Right cardiac atrium (tissue), 5 donors: ENCODE results near the gene RPS6KA2. TPM values are rescaled to one million over a fixed set of nuclear protein-coding genes. Genes with fewer than 3 reads are reported as not detected.

ENCODE experiments used
- ATAC-seq, 2 donors: fragments of 200-7000 bp; cut with Tn5 transposase; one replicate each; pipeline versions ENCODE4 v1.8.0 to v1.9.1; 2020; ENCODE audit warnings: moderate library complexity in 2 of 2, mild to moderate bottlenecking in 1 of 2
- DNase-seq, 3 donors: peaks; one replicate each; pipeline ENCODE4 v3.0.0-alpha.2; 2020
- H3K27ac ChIP-seq: one replicate; pipeline ENCODE4 v1.5.1; 2013; ENCODE audit warnings: mild to moderate bottlenecking, low read length, control low read depth, moderate library complexity
- H3K27me3 ChIP-seq: one replicate; pipeline ENCODE4 v1.6.1; 2013; ENCODE audit not compliant: control insufficient read depth, insufficient read depth
- H3K4me1 ChIP-seq: one replicate; pipeline ENCODE4 v1.6.1; 2013; ENCODE audit warnings: low read length; ENCODE audit not compliant: control insufficient read depth, insufficient read depth
- H3K4me3 ChIP-seq: one replicate; pipeline ENCODE4 v1.5.1; 2013; ENCODE audit warnings: low read length, control low read depth
- H3K9me3 ChIP-seq: one replicate; pipeline ENCODE4 v1.6.1; 2013; ENCODE audit warnings: low read length; ENCODE audit not compliant: control insufficient read depth
- WGBS: extraction: QIAGEN DNeasy Blood & Tissue Kit; methylation state at CpG from one replicate; pipeline ENCODE4 v1.1.7; 2013; 5-methylcytosine and 5-hydroxymethylcytosine counted together
- intact Hi-C, 4 donors: fragments of 100-400 bp; cut with DNase I; formaldehyde crosslinking; loops; one replicate each; pipeline versions ENCODE4 v1.11.0 to v1.14.0; 2022 to 2023
- polyA plus RNA-seq: library from polyadenylated mRNA; stranded (reverse); fragments of 200-250 nt; gene quantifications from one replicate; pipeline ENCODE4 v1.2.3, GENCODE V29; 2013
- total RNA-seq, 4 donors: library from RNA; stranded (reverse); fragmentation: NEBNext Ultra II Directional; extraction: Animal tissue kit (Norgen Biotek cat#: 25700); gene quantifications; one replicate each; pipeline ENCODE4 v1.2.1, GENCODE V29; 2021
- donor health status: healthy with polysubstance abuse.
- donor health status: DM: no; HTN: yes; CAD: no.
- donor health status: DM: no; HTN: no; CAD: no.
- donor health status: DM: no; HTN: yes; CAD: no; lungs with severe emphysema.
- donor health status: DM: yes; HTN: yes; CAD: no.

RPS6KA2 gene
- total and polyA plus RNA-seq, 5 donors = 34.0 to 80.9 (median 65.3) TPM

GRCh38 chr6:166559211-166559610 lies 67.8 kb downstream of the RPS6KA2 start:
- 92% methylated on average over 5 of the region's 5 CpGs for WGBS
- ATAC-seq = no peak
- Histone ChIP-seq H3K27ac (no peak overlapping the region), H3K27me3 (no peaks in the 10 kb centered on the region), H3K4me3 (no peak overlapping the region), H3K4me1 (peaks cover 8% of the 10 kb centered on the region), H3K9me3 (no peaks in the 10 kb centered on the region)
- intact Hi-C loops = loop anchor here in 2 of 4 donors (10.0 kb wide), 1 partner anchor 66 kb away; the partner anchor contains the start of gene RPS6KA2 (in 2 of the 2)
- DNase-seq = no peak

GRCh38 chr6:166558156-166559005 lies 68.7 kb downstream of the RPS6KA2 start:
- 91% methylated on average over 12 of the region's 12 CpGs for WGBS
- intact Hi-C loops = loop anchor here in 2 of 4 donors (10.0 kb wide), 1 partner anchor 66 kb away; the partner anchor contains the start of gene RPS6KA2 (in 2 of the 2)
- no peak for ATAC-seq
- Histone ChIP-seq H3K4me1 (peaks cover 8% of the 10 kb centered on the region), H3K27me3 (no peaks in the 10 kb centered on the region), H3K27ac (no peak overlapping the region), H3K4me3 (no peak overlapping the region), H3K9me3 (no peaks in the 10 kb centered on the region)
- no peak for DNase-seq

- Histone ChIP-seq H3K4me3 (no peak overlapping the region), H3K27me3 (no peaks in the 10 kb centered on the region), H3K4me1 (peaks cover 8% of the 10 kb centered on the region), H3K9me3 (no peaks in the 10 kb centered on the region), H3K27ac (peak overlapping the region; percentile 0)
- DNase-seq = peak; percentile 79 to 90 (median 87)
- intact Hi-C loops = loop anchor here in 2 of 4 donors (10.0 kb wide), 1 partner anchor 68 kb away; the partner anchor contains the start of gene RPS6KA2 (in 2 of the 2)
- ATAC-seq = peak; percentile 93 to 96
- 60% methylated on average over 16 of the region's 16 CpGs for WGBS
Observed at GRCh38 chr6:166556863-166557322, 70.2 kb downstream of the RPS6KA2 start.

- no peaks in the 10 kb centered on the region for H3K27me3 ChIP-seq
- intact Hi-C loops = loop anchor here in 2 of 4 donors (10.0 kb wide), 1 partner anchor 68 kb away; the partner anchor contains the start of gene RPS6KA2 (in 2 of the 2)
- peaks cover 8% of the 10 kb centered on the region for H3K4me1 ChIP-seq
- no peak overlapping the region for H3K4me3 ChIP-seq
- no peaks in the 10 kb centered on the region for H3K9me3 ChIP-seq
- DNase-seq (no peak), ATAC-seq (no peak)
- H3K27ac ChIP-seq = peak overlapping the region; percentile 71
Observed at GRCh38 chr6:166556336-166556735, 70.7 kb downstream of the RPS6KA2 start.

GRCh38 chr6:166555086-166555485 lies 72.0 kb downstream of the RPS6KA2 start:
- intact Hi-C loops = loop anchor here in 2 of 4 donors (10.0 kb wide), 1 partner anchor 70 kb away; the partner anchor contains the start of gene RPS6KA2 (in 2 of the 2)
- H3K4me3 ChIP-seq = no peak overlapping the region
- peak overlapping the region; percentile 4 for H3K27ac ChIP-seq
- H3K9me3 ChIP-seq = no peaks in the 10 kb centered on the region
- DNase-seq (no peak), ATAC-seq (no peak)
- no peaks in the 10 kb centered on the region for H3K27me3 ChIP-seq
- 80% methylated on average over 6 of the region's 6 CpGs for WGBS
- H3K4me1 ChIP-seq = peaks cover 8% of the 10 kb centered on the region

GRCh38 chr6:166554316-166554715 lies 72.7 kb downstream of the RPS6KA2 start:
- no peak overlapping the region for H3K4me3 ChIP-seq
- intact Hi-C loops = loop anchor here in 2 of 4 donors (10.0 kb wide), 1 partner anchor 70 kb away; the partner anchor contains the start of gene RPS6KA2 (in 2 of the 2)
- H3K9me3 ChIP-seq = no peaks in the 10 kb centered on the region
- DNase-seq = peak in 2 of 3 donors; percentile 67 to 69
- 59% methylated on average over 8 of the region's 8 CpGs for WGBS
- H3K4me1 ChIP-seq = peaks cover 8% of the 10 kb centered on the region
- peak in 1 of 2 donors; percentile 7 for ATAC-seq
- peak overlapping the region; percentile 43 for H3K27ac ChIP-seq
- no peaks in the 10 kb centered on the region for H3K27me3 ChIP-seq

GRCh38 chr6:166553563-166554271 lies 73.3 kb downstream of the RPS6KA2 start:
- Histone ChIP-seq H3K4me1 (peaks cover 8% of the 10 kb centered on the region), H3K27me3 (no peaks in the 10 kb centered on the region), H3K4me3 (no peak overlapping the region), H3K27ac (peak overlapping the region; percentile 61), H3K9me3 (no peaks in the 10 kb centered on the region)
- intact Hi-C loops = loop anchor here in 2 of 4 donors (10.0 kb wide), 1 partner anchor 71 kb away; the partner anchor contains the start of gene RPS6KA2 (in 2 of the 2)
- DNase-seq (peak in 2 of 3 donors; percentile 40 to 69), ATAC-seq (peak in 1 of 2 donors; percentile 68)
- 49% methylated on average over 13 of the region's 13 CpGs for WGBS

GRCh38 chr6:166552600-166552999 lies 74.5 kb downstream of the RPS6KA2 start:
- intact Hi-C loops = loop anchor here in 2 of 4 donors (10.0 kb wide), 1 partner anchor 72 kb away; the partner anchor contains the start of gene RPS6KA2 (in 2 of the 2)
- ATAC-seq (no peak), DNase-seq (no peak)
- H3K4me3 ChIP-seq = no peak overlapping the region
- H3K27me3 ChIP-seq = no peaks in the 10 kb centered on the region
- no peak overlapping the region for H3K27ac ChIP-seq
- WGBS = 84% methylated on average over 7 of the region's 7 CpGs
- H3K9me3 ChIP-seq = no peaks in the 10 kb centered on the region
- H3K4me1 ChIP-seq = peaks cover 8% of the 10 kb centered on the region

GRCh38 chr6:166551754-166552495 lies 75.1 kb downstream of the RPS6KA2 start:
- H3K27ac ChIP-seq = no peak overlapping the region
- 90% methylated on average over 16 of the region's 16 CpGs for WGBS
- no peak overlapping the region for H3K4me3 ChIP-seq
- intact Hi-C loops = loop anchor here in 2 of 4 donors (10.0 kb wide), 1 partner anchor 73 kb away; the partner anchor contains the start of gene RPS6KA2 (in 2 of the 2)
- ATAC-seq = no peak
- no peaks in the 10 kb centered on the region for H3K9me3 ChIP-seq
- no peaks in the 10 kb centered on the region for H3K27me3 ChIP-seq
- H3K4me1 ChIP-seq = peaks cover 8% of the 10 kb centered on the region
- no peak for DNase-seq

GRCh38 chr6:166546653-166547052 lies 80.4 kb downstream of the RPS6KA2 start:
- intact Hi-C loops = no loop called here
- 93% methylated on average over 6 of the region's 6 CpGs for WGBS
- Histone ChIP-seq H3K4me1 (no peaks in the 10 kb centered on the region), H3K27ac (no peak overlapping the region), H3K27me3 (no peaks in the 10 kb centered on the region), H3K9me3 (no peaks in the 10 kb centered on the region), H3K4me3 (no peak overlapping the region)
- no peak for DNase-seq
- ATAC-seq = no peak
